A549 (cell line): ENCODE data around the gene OBSCN.

Source experiments
- CEBPB ChIP-seq, 2 experiments: fragments of >200 bp in 1 of 2; sonication (Bioruptor Twin) in 1 of 2; formaldehyde crosslinking in 1 of 2; IDR thresholded peaks; 2 replicates each; pipeline ENCODE4 v1.6.1; 2012 to 2016
- EHMT2 ChIP-seq: fragments of 200-600 bp; sonication (generic); IDR thresholded peaks from 2 replicates; pipeline ENCODE4 v1.6.1; 2016; ENCODE audit warnings: antibody characterized with exemption, low read depth, mild to moderate bottlenecking, moderate library complexity
- MYC ChIP-seq: IDR thresholded peaks from 2 replicates; pipeline ENCODE4 v1.6.1; 2012; ENCODE audit warnings: mild to moderate bottlenecking, inconsistent platforms, low read length, improper control_type of control experiment, borderline replicate concordance
- NFE2L2 ChIP-seq: fragments of 150-350 bp; conservative IDR thresholded peaks from 2 replicates; pipeline ENCODE4 v1.6.1; 2014; ENCODE audit warnings: low read length
- POLR2A ChIP-seq: IDR thresholded peaks from 2 replicates; pipeline ENCODE4 v1.6.1; 2012; ENCODE audit warnings: mild to moderate bottlenecking, low read length
- ZFP36 ChIP-seq: fragments of 450-650 bp; IDR thresholded peaks from 2 replicates; pipeline ENCODE4 v1.6.1; 2014; ENCODE audit warnings: borderline replicate concordance; ENCODE audit not compliant: partially characterized antibody
- TF ChIP-seq, protein P1 (sequence below): fragments of >200 bp; sonication (Bioruptor Twin); formaldehyde crosslinking; IDR thresholded peaks from 3 replicates; pipeline ENCODE4 v1.5.1; 2016
- TF ChIP-seq, protein P2 (sequence below): fragments of 200-600 bp; sonication (generic); IDR thresholded peaks from 2 replicates; pipeline ENCODE4 v1.6.1; 2016; ENCODE audit warnings: antibody characterized with exemption, mild to moderate bottlenecking, moderate library complexity
- TF ChIP-seq, protein P3 (sequence below): fragments of 450-650 bp; IDR thresholded peaks from 2 replicates; pipeline ENCODE4 v1.6.1; 2014; ENCODE audit warnings: antibody characterized with exemption

DNA sequence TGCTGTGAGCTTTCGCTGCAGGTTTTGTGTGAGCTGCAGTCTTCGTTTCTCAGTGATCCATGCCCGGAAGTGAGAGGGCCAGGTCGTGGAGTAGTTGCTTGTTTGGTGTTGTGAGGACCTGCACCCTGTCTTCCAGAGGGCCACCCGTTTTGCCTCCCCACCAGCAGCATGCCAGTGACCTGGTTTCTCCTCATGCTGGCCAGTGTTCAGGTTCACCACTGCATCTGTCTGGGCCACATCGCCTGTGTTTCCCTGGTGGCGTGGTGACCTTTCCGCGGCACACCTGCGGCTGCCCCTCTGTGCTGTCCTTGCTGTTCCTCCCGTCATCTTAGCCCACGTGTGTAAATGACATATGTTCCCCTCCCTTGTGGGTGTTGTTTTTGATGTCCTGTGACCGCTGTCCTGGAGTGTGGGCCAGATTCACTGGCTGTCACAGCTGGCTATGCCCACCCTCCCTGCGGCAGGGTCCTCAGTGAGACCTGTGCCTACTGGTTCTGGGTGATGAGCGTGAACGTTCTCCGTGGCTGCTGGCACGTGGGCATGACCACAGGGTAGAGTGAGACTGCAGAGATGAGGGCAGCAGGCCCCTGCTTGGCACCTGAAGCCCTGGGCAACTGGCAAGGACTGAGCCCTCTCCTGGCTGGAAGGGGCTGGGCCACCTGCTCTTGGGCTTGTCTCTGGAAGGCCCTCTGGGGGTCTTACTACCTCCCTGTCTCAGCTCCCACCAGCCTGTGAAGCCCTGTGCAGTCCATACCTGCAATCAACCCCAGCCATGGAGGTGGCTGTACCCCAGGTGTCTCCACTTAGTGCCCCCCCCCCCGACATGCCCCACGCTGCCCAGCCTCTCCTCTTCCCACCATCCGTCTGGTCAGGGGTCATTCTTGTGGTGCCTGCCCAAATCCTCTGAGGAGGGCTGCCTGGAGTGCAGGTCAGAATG lies 35.0 kb upstream of the OBSCN start:
- TF ChIP-seq, protein P1, sequence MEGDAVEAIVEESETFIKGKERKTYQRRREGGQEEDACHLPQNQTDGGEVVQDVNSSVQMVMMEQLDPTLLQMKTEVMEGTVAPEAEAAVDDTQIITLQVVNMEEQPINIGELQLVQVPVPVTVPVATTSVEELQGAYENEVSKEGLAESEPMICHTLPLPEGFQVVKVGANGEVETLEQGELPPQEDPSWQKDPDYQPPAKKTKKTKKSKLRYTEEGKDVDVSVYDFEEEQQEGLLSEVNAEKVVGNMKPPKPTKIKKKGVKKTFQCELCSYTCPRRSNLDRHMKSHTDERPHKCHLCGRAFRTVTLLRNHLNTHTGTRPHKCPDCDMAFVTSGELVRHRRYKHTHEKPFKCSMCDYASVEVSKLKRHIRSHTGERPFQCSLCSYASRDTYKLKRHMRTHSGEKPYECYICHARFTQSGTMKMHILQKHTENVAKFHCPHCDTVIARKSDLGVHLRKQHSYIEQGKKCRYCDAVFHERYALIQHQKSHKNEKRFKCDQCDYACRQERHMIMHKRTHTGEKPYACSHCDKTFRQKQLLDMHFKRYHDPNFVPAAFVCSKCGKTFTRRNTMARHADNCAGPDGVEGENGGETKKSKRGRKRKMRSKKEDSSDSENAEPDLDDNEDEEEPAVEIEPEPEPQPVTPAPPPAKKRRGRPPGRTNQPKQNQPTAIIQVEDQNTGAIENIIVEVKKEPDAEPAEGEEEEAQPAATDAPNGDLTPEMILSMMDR = no peak
- no peak for TF ChIP-seq EHMT2
- no peak for TF ChIP-seq ZFP36
- TF ChIP-seq, protein P2, sequence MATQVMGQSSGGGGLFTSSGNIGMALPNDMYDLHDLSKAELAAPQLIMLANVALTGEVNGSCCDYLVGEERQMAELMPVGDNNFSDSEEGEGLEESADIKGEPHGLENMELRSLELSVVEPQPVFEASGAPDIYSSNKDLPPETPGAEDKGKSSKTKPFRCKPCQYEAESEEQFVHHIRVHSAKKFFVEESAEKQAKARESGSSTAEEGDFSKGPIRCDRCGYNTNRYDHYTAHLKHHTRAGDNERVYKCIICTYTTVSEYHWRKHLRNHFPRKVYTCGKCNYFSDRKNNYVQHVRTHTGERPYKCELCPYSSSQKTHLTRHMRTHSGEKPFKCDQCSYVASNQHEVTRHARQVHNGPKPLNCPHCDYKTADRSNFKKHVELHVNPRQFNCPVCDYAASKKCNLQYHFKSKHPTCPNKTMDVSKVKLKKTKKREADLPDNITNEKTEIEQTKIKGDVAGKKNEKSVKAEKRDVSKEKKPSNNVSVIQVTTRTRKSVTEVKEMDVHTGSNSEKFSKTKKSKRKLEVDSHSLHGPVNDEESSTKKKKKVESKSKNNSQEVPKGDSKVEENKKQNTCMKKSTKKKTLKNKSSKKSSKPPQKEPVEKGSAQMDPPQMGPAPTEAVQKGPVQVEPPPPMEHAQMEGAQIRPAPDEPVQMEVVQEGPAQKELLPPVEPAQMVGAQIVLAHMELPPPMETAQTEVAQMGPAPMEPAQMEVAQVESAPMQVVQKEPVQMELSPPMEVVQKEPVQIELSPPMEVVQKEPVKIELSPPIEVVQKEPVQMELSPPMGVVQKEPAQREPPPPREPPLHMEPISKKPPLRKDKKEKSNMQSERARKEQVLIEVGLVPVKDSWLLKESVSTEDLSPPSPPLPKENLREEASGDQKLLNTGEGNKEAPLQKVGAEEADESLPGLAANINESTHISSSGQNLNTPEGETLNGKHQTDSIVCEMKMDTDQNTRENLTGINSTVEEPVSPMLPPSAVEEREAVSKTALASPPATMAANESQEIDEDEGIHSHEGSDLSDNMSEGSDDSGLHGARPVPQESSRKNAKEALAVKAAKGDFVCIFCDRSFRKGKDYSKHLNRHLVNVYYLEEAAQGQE = no peak
- TF ChIP-seq CEBPB (IDR thresholded peaks at IDR 0.05) = no peak
- TF ChIP-seq NFE2L2 = no peak
- no peak for TF ChIP-seq MYC
- TF ChIP-seq, protein P3, sequence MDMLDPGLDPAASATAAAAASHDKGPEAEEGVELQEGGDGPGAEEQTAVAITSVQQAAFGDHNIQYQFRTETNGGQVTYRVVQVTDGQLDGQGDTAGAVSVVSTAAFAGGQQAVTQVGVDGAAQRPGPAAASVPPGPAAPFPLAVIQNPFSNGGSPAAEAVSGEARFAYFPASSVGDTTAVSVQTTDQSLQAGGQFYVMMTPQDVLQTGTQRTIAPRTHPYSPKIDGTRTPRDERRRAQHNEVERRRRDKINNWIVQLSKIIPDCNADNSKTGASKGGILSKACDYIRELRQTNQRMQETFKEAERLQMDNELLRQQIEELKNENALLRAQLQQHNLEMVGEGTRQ = no peak
- TF ChIP-seq POLR2A = no peak
